HCT116 (cell line): ENCODE data around the gene RTL10. TPM values are rescaled to one million over a fixed set of nuclear protein-coding genes. Genes with fewer than 3 reads are reported as not detected.

ENCODE experiments used
- ATAC-seq: fragments of 200-7000 bp; cut with Tn5 transposase; 2 replicates; pipeline ENCODE4 v1.9.1; 2020; ENCODE audit warnings: mild to moderate bottlenecking, moderate library complexity
- BruUV-seq: library from RNA; stranded (reverse); fragments of 400-500 nt; replicated peaks from 2 replicates; lab custom pipeline; 2021; lab: Mats Ljungman, UMichigan
- CTCF ChIA-PET: fragments of 300-600 bp; sonication (Branson Sonifier 250); formaldehyde crosslinking; loops from one replicate; lab custom pipeline; 2021; ENCODE audit warnings: antibody characterized with exemption; lab: Charles Lee
- POLR2A ChIA-PET: fragments of 300-600, 350-600 bp; sonication (Branson Sonifier 250); formaldehyde crosslinking; loops from one replicate; lab custom pipeline; 2021; ENCODE audit warnings: antibody characterized with exemption; lab: Charles Lee
- RAD21 ChIA-PET, 2 experiments: fragments of 300-600 bp; sonication (Branson Sonifier 250); formaldehyde crosslinking; loops; one replicate each; lab custom pipeline; 2023; ENCODE audit warnings: low total read pairs in 2 of 2; ENCODE audit not compliant: uncharacterized antibody in 2 of 2, unreplicated experiment in 2 of 2, low non-redundant PET in 1 of 2; lab: Charles Lee
- DNase-seq: peaks from one replicate; pipeline ENCODE4 v3.0.0-alpha.2; 2010; ENCODE audit warnings: low read depth, low spot score
- H2AFZ ChIP-seq: fragments of 200-600 bp; shearing (Covaris generic), sonication (generic); 2 replicates; pipeline ENCODE4 v1.6.1; 2017; ENCODE audit warnings: low read depth, mixed run types, mixed read lengths, antibody characterized with exemption, low read length; ENCODE audit not compliant: poor library complexity, severe bottlenecking
- H3K27ac ChIP-seq: 2 replicates; pipeline ENCODE4 v1.5.1; 2012; ENCODE audit warnings: low read depth, low read length
- H3K27me3 ChIP-seq: fragments of 200-600 bp; sonication (generic); 2 replicates; pipeline ENCODE4 v1.6.1; 2016; ENCODE audit warnings: mixed run types, low read length, mixed read lengths; ENCODE audit not compliant: insufficient read depth
- H3K36me3 ChIP-seq, 2 experiments: fragments of 200-500 bp in 1 of 2; fragments of 200-600 bp in 1 of 2; sonication (Bioruptor generic) in 1 of 2; sonication (generic) in 1 of 2; 2 replicates each; pipeline versions ENCODE4 v1.5.1 to v1.6.1; 2014 to 2016; ENCODE audit warnings: low read length in 2 of 2, inconsistent platforms in 1 of 2, mixed read lengths in 1 of 2, mixed run types in 1 of 2; ENCODE audit not compliant: insufficient read depth in 2 of 2, control insufficient read depth in 1 of 2
- H3K4me1 ChIP-seq, 2 experiments: fragments of 200-600 bp in 1 of 2; sonication (generic) in 1 of 2; 2 replicates each; pipeline versions ENCODE4 v1.5.1 to v1.6.1; 2012 to 2017; ENCODE audit warnings: low read length in 2 of 2, inconsistent platforms in 1 of 2, mild to moderate bottlenecking in 1 of 2, mixed read lengths in 1 of 2, mixed run types in 1 of 2, moderate library complexity in 1 of 2; ENCODE audit not compliant: insufficient read depth in 2 of 2, control insufficient read depth in 1 of 2
- H3K4me2 ChIP-seq: fragments of 200-600 bp; sonication (generic); 2 replicates; pipeline ENCODE4 v1.6.1; 2017; ENCODE audit warnings: mixed run types, low read length, mixed read lengths
- H3K4me3 ChIP-seq, 2 experiments: fragments of 200-600 bp in 1 of 2; sonication (generic) in 1 of 2; replicated peaks in 1 of 2; 2 replicates each; pipeline ENCODE4 v1.5.1; 2011 to 2016; ENCODE audit warnings: low read length in 2 of 2, control low read depth in 1 of 2, low read depth in 1 of 2, mild to moderate bottlenecking in 1 of 2, mixed read lengths in 1 of 2, mixed run types in 1 of 2
- H3K79me2 ChIP-seq: fragments of 200-600 bp; sonication (generic); 2 replicates; pipeline ENCODE4 v1.6.1; 2017; ENCODE audit warnings: mild to moderate bottlenecking, mixed run types, low read length, moderate library complexity, mixed read lengths; ENCODE audit not compliant: insufficient read depth
- H3K9ac ChIP-seq: fragments of 200-600 bp; sonication (generic); 2 replicates; pipeline ENCODE4 v1.6.1; 2016; ENCODE audit warnings: low read length, mixed read lengths
- H3K9me2 ChIP-seq: fragments of 200-600 bp; sonication (generic), shearing (Covaris generic); 2 replicates; pipeline ENCODE4 v1.6.1; 2017; ENCODE audit warnings: mixed run types, mild to moderate bottlenecking, moderate library complexity; ENCODE audit not compliant: insufficient read depth
- H3K9me3 ChIP-seq, 2 experiments: fragments of 200-500 bp in 1 of 2; fragments of 200-600 bp in 1 of 2; sonication (Bioruptor generic) in 1 of 2; sonication (generic) in 1 of 2; 2 replicates each; pipeline ENCODE4 v1.6.1; 2014 to 2017; ENCODE audit warnings: low read length in 2 of 2, mixed read lengths in 2 of 2, inconsistent platforms in 1 of 2, low read depth in 1 of 2, mild to moderate bottlenecking in 1 of 2, mixed run types in 1 of 2, moderate library complexity in 1 of 2; ENCODE audit not compliant: control insufficient read depth in 1 of 2, insufficient read depth in 1 of 2
- H4K20me1 ChIP-seq: fragments of 200-600 bp; sonication (generic), shearing (Covaris generic); 2 replicates; pipeline ENCODE4 v1.6.1; 2017; ENCODE audit warnings: mixed run types, mild to moderate bottlenecking, moderate library complexity; ENCODE audit not compliant: insufficient read depth
- EZH2phosphoT487 ChIP-seq: fragments of 200-600 bp; IDR thresholded peaks from 2 replicates; pipeline ENCODE4 v1.6.1; 2018; ENCODE audit warnings: antibody characterized with exemption, borderline replicate concordance
- JUND ChIP-seq: IDR thresholded peaks from 2 replicates; pipeline ENCODE4 v1.6.1; 2012
- MAX ChIP-seq: IDR thresholded peaks from 2 replicates; pipeline ENCODE4 v1.6.1; 2012
- POLR2A ChIP-seq: IDR thresholded peaks from 2 replicates; pipeline ENCODE4 v1.7.0; 2011; ENCODE audit warnings: borderline replicate concordance; ENCODE audit not compliant: insufficient read depth, insufficient read length; ENCODE audit errors: extremely low read depth
- POLR2AphosphoS5 ChIP-seq: IDR thresholded peaks from 2 replicates; pipeline ENCODE4 v1.6.1; 2011; ENCODE audit warnings: mild to moderate bottlenecking, low read depth, low read length, moderate library complexity
- SIN3A ChIP-seq: IDR thresholded peaks from 2 replicates; pipeline ENCODE4 v1.6.1; 2012; ENCODE audit warnings: low read depth
- SRF ChIP-seq: IDR thresholded peaks from 2 replicates; pipeline ENCODE4 v1.6.1; 2012; ENCODE audit warnings: low read depth
- TCF7L2 ChIP-seq: IDR thresholded peaks from 2 replicates; pipeline ENCODE4 v1.7.0; 2011; ENCODE audit warnings: borderline replicate concordance, inconsistent platforms; ENCODE audit not compliant: insufficient read depth, insufficient read length; ENCODE audit errors: extremely low read depth
- ZBTB33 ChIP-seq: IDR thresholded peaks from 2 replicates; pipeline ENCODE4 v1.6.1; 2011; ENCODE audit warnings: mild to moderate bottlenecking, low read length, moderate library complexity; ENCODE audit not compliant: insufficient replicate concordance; ENCODE audit errors: extremely low read depth
- ZFX ChIP-seq: fragments of 450-650 bp; IDR thresholded peaks from 2 replicates; pipeline ENCODE4 v1.6.1; 2017
- intact Hi-C: fragments of 100-400 bp; cut with micrococcal nuclease; formaldehyde crosslinking; loops from 2 replicates; pipeline ENCODE4 v1.10.0; 2022
- total RNA-seq: library from RNA; stranded (reverse); gene quantifications from one replicate; pipeline ENCODE4 v1.2.1, GENCODE V29; 2021; ENCODE audit not compliant: unreplicated experiment

RTL10 gene
- total RNA-seq, 1 experiment from 2014 or later = 24.6 TPM

DNA sequence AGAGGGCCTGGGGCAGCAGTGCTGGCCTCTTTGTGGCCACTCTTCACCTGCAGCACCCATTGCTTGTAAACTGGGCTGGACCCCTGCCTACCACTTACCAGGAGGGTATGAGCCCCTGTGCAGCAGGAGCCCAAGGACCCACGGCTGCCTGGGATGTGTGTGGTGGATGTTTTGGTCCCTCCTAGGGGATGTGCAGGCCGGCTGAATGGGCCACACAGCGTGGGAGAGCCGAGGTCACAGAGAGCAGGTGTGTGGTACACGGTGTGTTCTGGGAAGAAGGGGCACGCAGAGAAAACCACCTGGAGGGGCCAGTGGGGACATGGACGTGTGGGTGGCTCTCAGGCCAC is 19.3 kb upstream of the RTL10 start:
- no peak for DNase-seq
- Histone ChIP-seq H3K27me3 (no peaks in the 10 kb centered on the region), H3K27ac (no peak overlapping the region), H3K79me2 (no peaks in the 10 kb centered on the region), H3K9me2 (no peaks in the 10 kb centered on the region), H4K20me1 (no peaks in the 10 kb centered on the region), H3K4me1 (no peaks in the 10 kb centered on the region), H3K9me3 (no peaks in the 10 kb centered on the region), H3K9ac (no peak overlapping the region), H3K4me3 (no peak overlapping the region), H3K36me3 (no peaks in the 10 kb centered on the region), H3K4me2 (no peak overlapping the region), H2AFZ (no peak overlapping the region)
- RAD21 ChIA-PET = no interaction called here
- no peak for ATAC-seq
- intact Hi-C loops = no loop called here
- no TSS peak for BruUV-seq
- TF ChIP-seq SRF (no peak), ZFX (no peak), SIN3A (no peak), POLR2A (no peak), JUND (no peak), TCF7L2 (no peak), MAX (no peak), ZBTB33 (no peak), POLR2AphosphoS5 (no peak), EZH2phosphoT487 (no peak)
- POLR2A ChIA-PET = no interaction called here
- CTCF ChIA-PET = no interaction called here
